Right lobe of liver (tissue), 6 donors: ENCODE results near the gene SMIM10. TPM values are rescaled to one million over a fixed set of nuclear protein-coding genes. Genes with fewer than 3 reads are reported as not detected.

Source experiments
- ATAC-seq, 4 donors: fragments of 200-7000 bp; cut with Tn5 transposase; one replicate each; pipeline ENCODE4 v1.9.1; 2020; ENCODE audit warnings: mild to moderate bottlenecking in 4 of 4, moderate library complexity in 4 of 4
- DNase-seq, 3 donors: peaks; one replicate each; pipeline ENCODE4 v3.0.0-alpha.2; 2020
- H3K27ac ChIP-seq, 3 donors: fragments of 200-600 bp; one replicate each; pipeline ENCODE4 v1.8.0; 2022
- H3K27me3 ChIP-seq, 2 donors: fragments of 200-600 bp; one replicate each; pipeline ENCODE4 v1.8.0; 2022
- H3K36me3 ChIP-seq, 4 donors: fragments of 200-600 bp; sonication (generic) in 1 of 4; one replicate each; pipeline versions ENCODE4 v1.5.1 to v1.8.0; 2017 to 2022; ENCODE audit warnings: control low read depth in 1 of 4
- H3K4me1 ChIP-seq, 4 donors: fragments of 200-600 bp; sonication (generic) in 1 of 4; one replicate each; pipeline versions ENCODE4 v1.5.1 to v1.8.0; 2017 to 2022; ENCODE audit warnings: control low read depth in 1 of 4
- H3K4me3 ChIP-seq, 3 donors: fragments of 200-600 bp; one replicate each; pipeline ENCODE4 v1.8.0; 2022
- H3K9me3 ChIP-seq, 4 donors: fragments of 200-600 bp; sonication (generic) in 1 of 4; one replicate each; pipeline versions ENCODE4 v1.5.1 to v1.8.0; 2017 to 2022; ENCODE audit warnings: control low read depth in 1 of 4
- POLR2A ChIP-seq: fragments of 450-650 bp; IDR thresholded peaks from one replicate; pipeline ENCODE4 v1.6.1; 2017; ENCODE audit warnings: antibody characterized with exemption, mild to moderate bottlenecking
- WGBS: methylation state at CpG from one replicate; pipeline ENCODE4 v1.1.6; 2018; ENCODE audit warnings: low coverage, low lambda C conversion rate; ENCODE audit not compliant: insufficient coverage; ENCODE audit errors: missing lambda C conversion rate; 5-methylcytosine and 5-hydroxymethylcytosine counted together
- intact Hi-C, 2 donors: fragments of 100-400 bp; cut with DNase I; formaldehyde crosslinking; loops; one replicate each; pipeline versions ENCODE4 v1.11.2 to v1.14.1; 2022
- total RNA-seq, 6 experiments: library from RNA; depleted of rRNA in 2 of 6; stranded (reverse); fragments of >200 nt in 2 of 6; fragmentation: NEBNext Ultra II Directional in 3 of 6; extraction: Animal tissue kit (Norgen Biotek cat#: 25700) in 3 of 6; gene quantifications; one replicate each; pipeline versions ENCODE4 v1.1.0 to v1.2.4, GENCODE V29; 2016 to 2023
- TF ChIP-seq, protein P1 (sequence below), 4 donors: fragments of 200-600 bp in 3 of 4; fragments of 450-650 bp in 1 of 4; IDR thresholded peaks; one replicate each; pipeline versions ENCODE4 v1.5.1 to v1.8.0; 2016 to 2022; ENCODE audit warnings: antibody characterized with exemption in 4 of 4, mild to moderate bottlenecking in 2 of 4
- donor health status: DM: no; HTN: yes; CAD: no.
- donor health status: DM: no; HTN: no; CAD: no.
- donor health status: DM: no; HTN: no; CAD: no.
- donor health status: DM: no; HTN: yes; CAD: no.
- donor health status: DM: no; HTN: yes; CAD: no.

The SMIM10 gene
- total RNA-seq, 6 experiments from 2014 or later, result 0.13 to 0.86 (median 0.32) TPM

DNA sequence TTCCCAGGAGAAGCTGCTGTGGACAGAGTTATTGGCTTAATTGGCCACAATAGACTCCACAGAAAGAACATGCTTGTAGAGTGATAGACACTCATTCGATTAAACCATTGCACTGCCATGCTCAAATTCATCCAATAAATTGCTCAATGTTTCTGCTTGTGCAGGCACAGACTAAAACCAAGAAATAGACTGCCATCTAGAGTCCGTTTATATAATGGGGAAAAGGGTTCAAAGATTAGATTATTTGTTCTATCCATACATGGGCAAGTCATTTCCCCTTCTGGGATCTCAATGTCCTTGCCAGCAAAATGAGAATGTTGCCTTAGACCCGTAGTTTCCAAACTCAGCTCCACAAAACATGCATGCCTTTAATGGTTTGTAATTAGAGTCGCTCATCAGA is 8.7 kb downstream of the SMIM10 start:
- no peak overlapping the region for H3K4me3 ChIP-seq
- H3K36me3 ChIP-seq, result no peaks in the 10 kb centered on the region
- 11% methylated on average over 4 of the region's 4 CpGs for WGBS
- TF ChIP-seq, protein P1, sequence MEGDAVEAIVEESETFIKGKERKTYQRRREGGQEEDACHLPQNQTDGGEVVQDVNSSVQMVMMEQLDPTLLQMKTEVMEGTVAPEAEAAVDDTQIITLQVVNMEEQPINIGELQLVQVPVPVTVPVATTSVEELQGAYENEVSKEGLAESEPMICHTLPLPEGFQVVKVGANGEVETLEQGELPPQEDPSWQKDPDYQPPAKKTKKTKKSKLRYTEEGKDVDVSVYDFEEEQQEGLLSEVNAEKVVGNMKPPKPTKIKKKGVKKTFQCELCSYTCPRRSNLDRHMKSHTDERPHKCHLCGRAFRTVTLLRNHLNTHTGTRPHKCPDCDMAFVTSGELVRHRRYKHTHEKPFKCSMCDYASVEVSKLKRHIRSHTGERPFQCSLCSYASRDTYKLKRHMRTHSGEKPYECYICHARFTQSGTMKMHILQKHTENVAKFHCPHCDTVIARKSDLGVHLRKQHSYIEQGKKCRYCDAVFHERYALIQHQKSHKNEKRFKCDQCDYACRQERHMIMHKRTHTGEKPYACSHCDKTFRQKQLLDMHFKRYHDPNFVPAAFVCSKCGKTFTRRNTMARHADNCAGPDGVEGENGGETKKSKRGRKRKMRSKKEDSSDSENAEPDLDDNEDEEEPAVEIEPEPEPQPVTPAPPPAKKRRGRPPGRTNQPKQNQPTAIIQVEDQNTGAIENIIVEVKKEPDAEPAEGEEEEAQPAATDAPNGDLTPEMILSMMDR (IDR thresholded peaks at IDR 0.05), result peak; percentile 49 to 59 (median 54)
- TF ChIP-seq POLR2A, result no peak
- peaks cover 0 to 2% of the 10 kb centered on the region in 2 donors for H3K27me3 ChIP-seq
- intact Hi-C loops, result no loop called here
- H3K4me1 ChIP-seq, result no peaks in the 10 kb centered on the region
- no peaks in the 10 kb centered on the region for H3K9me3 ChIP-seq
- peak; percentile 48 to 57 (median 56) for ATAC-seq
- no peak for DNase-seq
- H3K27ac ChIP-seq, result no peak overlapping the region

- no peaks in the 10 kb centered on the region for H3K36me3 ChIP-seq
- intact Hi-C loops, result no loop called here
- H3K27ac ChIP-seq, result no peak overlapping the region
- no peaks in the 10 kb centered on the region for H3K9me3 ChIP-seq
- H3K4me1 ChIP-seq, result no peaks in the 10 kb centered on the region
- ATAC-seq (no peak), DNase-seq (no peak)
- 55% methylated on average over 1 of the region's 1 CpG for WGBS
- peaks cover 0 to 7% of the 10 kb centered on the region in 2 donors for H3K27me3 ChIP-seq
- no peak overlapping the region for H3K4me3 ChIP-seq
- no peak for TF ChIP-seq POLR2A
- TF ChIP-seq, protein P1 (IDR thresholded peaks at IDR 0.05), result no peak
These were observed 9.7 kb downstream of the SMIM10 start for GRCh38 chrX:135000516-135000915.

GRCh38 chrX:135003876-135004623 is 13.3 kb downstream of the SMIM10 start:
- peaks cover 0 to 11% of the 10 kb centered on the region in 2 donors for H3K27me3 ChIP-seq
- H3K9me3 ChIP-seq, result no peaks in the 10 kb centered on the region
- no peaks in the 10 kb centered on the region for H3K36me3 ChIP-seq
- TF ChIP-seq, protein P1 (IDR thresholded peaks at IDR 0.05), result no peak
- TF ChIP-seq POLR2A, result no peak
- no peak overlapping the region for H3K27ac ChIP-seq
- peak overlapping the region; percentile 16 to 43 (median 25) for H3K4me3 ChIP-seq
- ATAC-seq (peak; percentile 99 to 100 (median 99)), DNase-seq (peak; percentile 86 to 90 (median 90))
- intact Hi-C loops, result no loop called here
- WGBS, result 25% methylated on average over 11 of the region's 35 CpGs
- no peaks in the 10 kb centered on the region for H3K4me1 ChIP-seq

DNA sequence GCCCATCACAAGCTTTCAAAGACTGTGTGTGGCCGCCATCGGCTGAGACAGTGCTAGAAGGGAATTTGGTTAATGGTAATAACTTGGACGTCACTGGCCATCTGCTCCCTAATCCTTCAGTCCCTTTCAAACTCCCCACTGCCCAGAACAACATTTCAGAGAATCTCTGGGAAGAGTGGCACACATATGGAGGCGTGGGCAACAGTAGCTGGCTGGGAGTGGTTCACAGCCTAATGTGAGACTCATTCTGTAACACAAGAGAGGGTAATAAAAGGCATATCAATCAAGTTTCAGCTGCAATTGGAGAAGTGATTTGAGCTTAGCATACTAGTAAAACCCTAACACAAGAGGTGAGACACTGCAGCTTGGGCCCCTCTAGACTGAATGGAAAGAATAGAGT is 15.4 kb downstream of the SMIM10 start:
- H3K27ac ChIP-seq, result no peak overlapping the region
- WGBS, result 58% methylated on average over 3 of the region's 4 CpGs
- H3K9me3 ChIP-seq, result no peaks in the 10 kb centered on the region
- peaks cover 0 to 11% of the 10 kb centered on the region in 2 donors for H3K27me3 ChIP-seq
- H3K4me3 ChIP-seq, result no peak overlapping the region
- intact Hi-C loops, result no loop called here
- no peak for TF ChIP-seq POLR2A
- TF ChIP-seq, protein P1 (IDR thresholded peaks at IDR 0.05), result no peak
- DNase-seq (no peak), ATAC-seq (no peak)
- no peaks in the 10 kb centered on the region for H3K36me3 ChIP-seq
- no peaks in the 10 kb centered on the region for H3K4me1 ChIP-seq
